ENCODE data around the gene ENTPD6.
"Not testable (repeated sequence)": the region's sequence is repeated elsewhere in the genome, so short reads cannot be mapped to it uniquely, and the experiment has no call there.

- not testable (repeated sequence) for TF ChIP-seq CTCF, POLR2A (IDR thresholded peaks at IDR 0.05)
Observed at GRCh38 chr20:25241659-25241955, 46.1 kb downstream of the ENTPD6 start.

All from esophagus squamous epithelium (tissue), 4 donors.